ENCODE results near the gene SHISA3. TPM values are rescaled to one million over a fixed set of nuclear protein-coding genes. Genes with fewer than 3 reads are reported as not detected.

Gene SHISA3
- total and polyA plus RNA-seq, 5 experiments from 2014 or later = not detected

DNA sequence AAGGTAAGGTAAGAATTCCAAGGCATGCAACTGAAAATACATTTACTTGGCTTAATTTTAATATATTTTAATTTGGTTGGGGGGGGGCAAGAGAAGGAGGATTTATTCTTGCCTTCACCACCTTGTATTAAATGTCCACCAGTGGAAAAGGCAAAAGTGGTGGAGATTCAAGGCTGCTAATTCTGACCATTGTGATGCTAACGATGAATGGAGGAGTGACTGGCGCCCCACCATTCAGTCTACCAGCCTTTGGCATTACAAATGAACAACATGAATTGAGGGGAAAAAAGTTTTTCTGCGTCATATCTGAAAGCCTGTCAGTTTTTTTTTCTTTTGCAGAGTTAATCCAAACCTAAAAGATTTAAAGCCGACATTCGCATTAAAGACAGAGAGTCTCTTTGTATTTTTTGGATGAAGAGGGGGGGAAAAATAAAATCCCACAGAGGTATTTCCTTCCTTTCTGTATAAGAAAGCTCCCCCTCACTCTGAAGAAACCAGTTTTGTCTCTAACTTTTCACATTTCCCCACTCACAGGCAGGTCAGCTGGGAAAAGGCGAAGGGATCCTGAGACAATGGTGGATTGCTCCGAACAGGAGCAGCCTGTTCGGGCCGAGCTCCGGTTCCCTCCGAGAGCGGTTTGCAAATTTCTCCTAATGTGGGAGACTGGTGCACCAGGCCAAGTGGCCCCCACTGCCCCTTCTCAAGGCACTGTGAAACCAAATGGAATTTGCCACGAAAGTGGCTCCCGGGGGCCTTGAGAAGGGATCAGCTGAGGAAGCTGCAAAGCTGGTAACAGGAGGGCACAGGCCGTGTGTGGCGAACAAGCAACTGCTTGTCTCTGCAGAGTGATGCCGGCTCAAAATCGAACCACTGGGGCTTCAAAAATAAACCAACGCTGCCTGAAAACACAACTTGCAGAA is 28.1 kb downstream of the SHISA3 start:
- no peak for DNase-seq
- H3K27me3 Mint-ChIP-seq = no peaks in the 10 kb centered on the region
- ATAC-seq = no peak

DNA sequence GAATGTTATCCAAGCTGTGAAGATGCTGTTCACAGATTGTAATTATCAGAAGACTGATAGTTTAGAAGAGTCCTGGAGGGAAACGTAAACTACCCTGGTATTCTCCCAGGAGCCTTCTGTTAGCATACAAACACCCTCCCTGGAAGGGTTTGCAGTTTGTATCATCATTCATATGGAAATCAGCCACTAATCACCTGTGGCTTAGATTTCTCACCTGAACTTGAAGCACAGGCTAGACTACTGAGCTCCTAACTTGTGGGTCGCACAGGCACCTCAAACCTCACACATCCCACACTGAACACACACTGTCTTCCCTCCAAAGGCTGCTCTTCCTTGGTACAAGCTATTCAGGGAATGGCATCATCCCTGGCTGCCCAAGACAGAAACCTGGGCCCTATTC is 30.7 kb downstream of the SHISA3 start:
- no peaks in the 10 kb centered on the region for H3K27me3 Mint-ChIP-seq
- H3K36me3 Mint-ChIP-seq = peaks cover 13 to 85% (median 39%) of the 10 kb centered on the region in 3 donors
- no peaks in the 10 kb centered on the region for H3K9me3 Mint-ChIP-seq
- no peak overlapping the region for H3K27ac Mint-ChIP-seq
- POLR2A ChIA-PET = no interaction called here
- H3K4me1 Mint-ChIP-seq = peaks cover 0 to 3% (median 0%) of the 10 kb centered on the region in 4 donors
- ATAC-seq (no peak), DNase-seq (no peak)
- no peak overlapping the region for H3K4me3 Mint-ChIP-seq

More for the DNA sequence above, 28.1 kb downstream of the SHISA3 start:
- H3K27ac Mint-ChIP-seq = peak overlapping the region in 1 of 10 donors; percentile 11
- no peak overlapping the region for H3K4me3 Mint-ChIP-seq
- peaks cover 16 to 86% (median 54%) of the 10 kb centered on the region in 3 donors for H3K36me3 Mint-ChIP-seq
- POLR2A ChIA-PET = no interaction called here
- no peaks in the 10 kb centered on the region for H3K9me3 Mint-ChIP-seq
- peaks cover 0 to 3% (median 0%) of the 10 kb centered on the region in 4 donors for H3K4me1 Mint-ChIP-seq

DNA sequence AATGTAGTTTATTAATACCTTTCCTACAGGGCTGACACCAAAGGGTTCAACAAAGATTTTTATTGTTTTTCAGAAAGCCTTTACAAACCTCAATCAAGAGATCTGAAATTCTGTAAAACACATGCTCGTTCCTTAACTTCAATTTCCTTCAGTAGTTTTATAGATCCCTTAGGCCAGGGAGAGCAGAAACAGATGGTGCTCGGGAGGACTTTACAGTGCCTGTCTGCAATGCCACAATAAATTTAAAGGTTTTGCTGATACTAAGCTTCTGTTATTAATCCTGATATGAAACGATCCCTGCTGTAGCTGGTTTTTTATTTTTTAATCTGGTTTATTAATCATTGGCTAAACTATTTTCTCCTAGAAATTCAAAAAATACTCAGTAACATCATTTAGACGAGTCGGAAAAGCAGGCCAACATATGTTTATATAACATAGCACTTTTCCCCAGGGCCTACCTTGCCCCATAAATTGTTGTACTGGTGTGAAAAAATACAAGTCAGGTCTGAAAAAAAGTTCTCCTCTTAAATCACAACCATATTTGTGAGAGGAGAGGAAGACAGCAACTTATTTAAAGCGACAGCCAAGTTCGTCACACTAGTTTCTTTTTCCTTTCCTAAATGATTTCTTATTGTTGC is 39.8 kb downstream of the SHISA3 start:
- ATAC-seq (no peak), DNase-seq (no peak)
- no peaks in the 10 kb centered on the region for H3K9me3 Mint-ChIP-seq
- peaks cover 17 to 88% (median 56%) of the 10 kb centered on the region in 3 donors for H3K36me3 Mint-ChIP-seq
- H3K27me3 Mint-ChIP-seq = no peaks in the 10 kb centered on the region
- POLR2A ChIA-PET = no interaction called here
- H3K27ac Mint-ChIP-seq = no peak overlapping the region
- no peak overlapping the region for H3K4me3 Mint-ChIP-seq
- peaks cover 0 to 7% (median 0%) of the 10 kb centered on the region in 4 donors for H3K4me1 Mint-ChIP-seq

DNA sequence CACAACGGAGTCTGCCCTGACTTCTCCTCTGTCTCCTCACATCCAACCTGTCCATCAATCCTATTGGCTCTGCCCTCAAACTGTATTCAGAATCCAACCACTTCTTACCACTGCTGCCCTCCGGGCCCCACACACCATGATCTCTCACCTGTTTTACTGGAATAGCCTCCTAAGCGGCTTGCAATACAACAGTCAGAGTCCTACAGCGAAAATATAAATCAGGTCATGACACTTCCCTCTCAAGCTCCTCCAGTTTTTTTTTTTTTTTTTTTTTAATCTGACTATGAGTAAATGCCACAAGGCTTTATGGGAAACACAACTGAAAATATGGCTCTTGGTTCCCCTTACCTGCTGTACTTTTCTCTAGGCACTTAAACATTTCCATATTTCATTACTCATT is 42.8 kb downstream of the SHISA3 start:
- POLR2A ChIA-PET = no interaction called here
- DNase-seq (no peak), ATAC-seq (no peak)
- H3K36me3 Mint-ChIP-seq = peaks cover 9 to 93% (median 57%) of the 10 kb centered on the region in 3 donors
- peak overlapping the region in 1 of 10 donors; percentile 53 for H3K27ac Mint-ChIP-seq
- no peaks in the 10 kb centered on the region for H3K9me3 Mint-ChIP-seq
- H3K4me3 Mint-ChIP-seq = no peak overlapping the region
- peaks cover 0 to 7% (median 0%) of the 10 kb centered on the region in 4 donors for H3K4me1 Mint-ChIP-seq
- H3K27me3 Mint-ChIP-seq = no peaks in the 10 kb centered on the region

DNA sequence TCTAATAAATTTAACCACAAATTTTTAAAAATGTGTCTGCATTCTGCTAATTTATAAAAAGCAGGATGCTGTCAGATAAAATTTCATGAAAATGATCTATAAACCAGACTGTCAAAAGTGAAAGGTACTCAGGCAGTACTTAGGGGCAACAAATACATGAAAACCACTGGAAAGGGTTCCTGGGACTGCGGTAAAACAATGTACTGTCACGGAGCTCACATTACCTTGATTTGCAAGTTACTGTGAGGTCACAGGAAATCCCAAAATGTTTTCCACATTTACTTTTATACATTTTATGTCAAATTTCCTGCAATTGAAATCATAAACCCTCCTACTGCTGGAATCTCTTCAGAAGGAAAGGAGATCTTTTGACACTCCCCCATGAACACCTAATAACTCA is 45.3 kb downstream of the SHISA3 start:
- DNase-seq (no peak), ATAC-seq (no peak)
- no peaks in the 10 kb centered on the region for H3K9me3 Mint-ChIP-seq
- no peaks in the 10 kb centered on the region for H3K27me3 Mint-ChIP-seq
- peak overlapping the region in 1 of 10 donors; percentile 45 for H3K27ac Mint-ChIP-seq
- POLR2A ChIA-PET = no interaction called here
- peaks cover 0 to 3% (median under 1%) of the 10 kb centered on the region in 4 donors for H3K4me1 Mint-ChIP-seq
- no peak overlapping the region for H3K4me3 Mint-ChIP-seq
- H3K36me3 Mint-ChIP-seq = peaks cover 0 to 92% (median 52%) of the 10 kb centered on the region in 3 donors

DNA sequence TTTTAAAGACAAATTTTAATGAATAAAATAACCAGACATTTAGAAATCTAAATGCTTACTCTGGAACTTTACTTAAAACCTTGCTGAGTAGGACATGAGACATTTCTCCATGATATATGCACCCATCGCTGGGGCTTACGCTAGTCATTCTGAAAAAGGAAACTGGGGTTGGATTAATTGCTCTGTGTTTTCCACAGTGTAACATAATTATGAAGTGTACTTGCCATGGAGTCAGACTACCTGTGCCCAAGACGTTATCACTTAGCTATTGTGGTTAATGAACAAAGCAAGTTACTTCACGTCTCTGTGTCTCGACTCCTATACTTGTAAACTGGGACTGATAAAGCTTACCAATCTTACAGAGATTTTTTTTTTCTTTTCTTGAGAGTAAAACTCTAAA is 47.8 kb downstream of the SHISA3 start:
- POLR2A ChIA-PET = interaction anchor here (0.6 kb wide), 1 partner anchor 1570 kb away, joined by 3 read pairs; no protein-coding TSS in a partner anchor
- ATAC-seq (no peak), DNase-seq (no peak)
- H3K9me3 Mint-ChIP-seq = no peaks in the 10 kb centered on the region
- no peak overlapping the region for H3K4me3 Mint-ChIP-seq
- H3K27ac Mint-ChIP-seq = no peak overlapping the region
- H3K27me3 Mint-ChIP-seq = no peaks in the 10 kb centered on the region
- H3K36me3 Mint-ChIP-seq = peaks cover 0 to 89% (median 44%) of the 10 kb centered on the region in 3 donors
- peaks cover 0 to 2% (median 0%) of the 10 kb centered on the region in 4 donors for H3K4me1 Mint-ChIP-seq

DNA sequence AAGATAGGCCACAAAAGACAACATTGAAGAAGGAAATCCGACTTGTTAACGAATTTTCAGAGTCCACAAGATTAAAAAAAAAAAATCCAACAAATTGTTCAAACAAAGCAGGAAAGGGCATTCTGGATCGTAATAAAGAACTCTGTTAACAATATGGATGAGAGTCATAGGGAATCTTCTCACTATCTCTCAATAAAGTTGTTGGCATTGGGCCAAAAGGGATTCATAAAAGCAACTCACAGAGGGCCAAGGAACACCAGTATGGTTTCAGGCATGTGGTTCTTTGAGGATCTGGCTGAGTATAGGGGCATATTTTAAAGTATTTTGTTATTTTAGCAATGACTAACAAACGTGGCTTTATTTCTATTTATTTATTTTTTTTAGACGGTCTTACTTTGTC is 49.5 kb downstream of the SHISA3 start:
- POLR2A ChIA-PET = no interaction called here
- no peak overlapping the region for H3K4me3 Mint-ChIP-seq
- DNase-seq (no peak), ATAC-seq (no peak)
- H3K9me3 Mint-ChIP-seq = no peaks in the 10 kb centered on the region
- no peak overlapping the region for H3K27ac Mint-ChIP-seq
- H3K4me1 Mint-ChIP-seq = peaks cover 0 to 2% (median under 1%) of the 10 kb centered on the region in 4 donors
- H3K36me3 Mint-ChIP-seq = peaks cover 9 to 91% (median 54%) of the 10 kb centered on the region in 3 donors
- H3K27me3 Mint-ChIP-seq = no peaks in the 10 kb centered on the region

Other genes starting within 250 kb of the SHISA3 start
- under 1 TPM; 0.49 to 0.85 TPM for gene BEND4, start 244.8 kb upstream of the SHISA3 start, total RNA-seq
- gene BEND4, start 244.8 kb upstream of the SHISA3 start, polyA plus RNA-seq = under 1 TPM; 0.07 to 0.31 (median 0.20) TPM